ENCODE results near the gene OR8B3.

DNA sequence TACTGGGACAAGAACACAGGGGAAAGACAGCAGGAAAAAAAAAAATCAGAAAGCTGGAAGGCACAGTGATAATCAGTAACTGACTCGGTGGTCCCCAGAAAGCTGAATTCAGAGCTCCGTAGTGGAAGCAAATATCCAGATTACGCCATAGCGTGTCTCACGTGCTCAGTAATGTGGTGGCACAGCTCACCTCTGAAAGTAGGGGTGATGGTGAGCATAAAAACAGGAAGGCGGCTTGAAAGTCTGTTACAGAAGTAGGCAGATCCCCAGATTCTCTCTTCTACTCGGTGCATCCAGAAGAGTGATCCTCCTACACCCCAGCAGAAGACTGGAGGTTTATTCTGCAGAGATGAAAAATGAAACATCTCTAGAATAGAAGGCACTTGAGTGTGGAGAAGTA is 11.1 kb upstream of the OR8B3 start:
- TF ChIP-seq EZH2 (IDR thresholded peaks at IDR 0.05; ENCODE audit: insufficient read depth, low read length) = no peak
- TF ChIP-seq, protein P1, sequence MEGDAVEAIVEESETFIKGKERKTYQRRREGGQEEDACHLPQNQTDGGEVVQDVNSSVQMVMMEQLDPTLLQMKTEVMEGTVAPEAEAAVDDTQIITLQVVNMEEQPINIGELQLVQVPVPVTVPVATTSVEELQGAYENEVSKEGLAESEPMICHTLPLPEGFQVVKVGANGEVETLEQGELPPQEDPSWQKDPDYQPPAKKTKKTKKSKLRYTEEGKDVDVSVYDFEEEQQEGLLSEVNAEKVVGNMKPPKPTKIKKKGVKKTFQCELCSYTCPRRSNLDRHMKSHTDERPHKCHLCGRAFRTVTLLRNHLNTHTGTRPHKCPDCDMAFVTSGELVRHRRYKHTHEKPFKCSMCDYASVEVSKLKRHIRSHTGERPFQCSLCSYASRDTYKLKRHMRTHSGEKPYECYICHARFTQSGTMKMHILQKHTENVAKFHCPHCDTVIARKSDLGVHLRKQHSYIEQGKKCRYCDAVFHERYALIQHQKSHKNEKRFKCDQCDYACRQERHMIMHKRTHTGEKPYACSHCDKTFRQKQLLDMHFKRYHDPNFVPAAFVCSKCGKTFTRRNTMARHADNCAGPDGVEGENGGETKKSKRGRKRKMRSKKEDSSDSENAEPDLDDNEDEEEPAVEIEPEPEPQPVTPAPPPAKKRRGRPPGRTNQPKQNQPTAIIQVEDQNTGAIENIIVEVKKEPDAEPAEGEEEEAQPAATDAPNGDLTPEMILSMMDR (IDR thresholded peaks at IDR 0.05; ENCODE audit: insufficient read depth, low read depth, low read length) = no peak

Measured in astrocyte (in vitro differentiated cells and primary cell).